ENCODE measurements around the gene MFSD1. TPM values are rescaled to one million over a fixed set of nuclear protein-coding genes. Genes with fewer than 3 reads are reported as not detected.

MFSD1 gene
- total RNA-seq, 1 donor from 2014 or later, result 16.0 TPM

- no peaks in the 10 kb centered on the region for H4K20me1 ChIP-seq (ENCODE audit: low read depth)
Measured at GRCh38 chr3:158781191-158781590, 20.7 kb upstream of the MFSD1 start.

GRCh38 chr3:158781849-158782248 lies 20.0 kb upstream of the MFSD1 start:
- Mint-ChIP-seq H3K27me3 (ENCODE audit: insufficient read depth, low read depth) (no peaks in the 10 kb centered on the region), H3K4me1 (no peaks in the 10 kb centered on the region), H3K27ac (no peak overlapping the region), H3K4me3 (no peak overlapping the region), H3K36me3 (no peaks in the 10 kb centered on the region), H3K9me3 (no peaks in the 10 kb centered on the region)
- Histone ChIP-seq H3K27me3 (no peaks in the 10 kb centered on the region), H3K27ac (no peak overlapping the region), H3K4me3 (no peak overlapping the region), H3K9me3 (ENCODE audit: low read depth) (no peaks in the 10 kb centered on the region), H3K4me1 (no peaks in the 10 kb centered on the region), H3K36me3 (no peaks in the 10 kb centered on the region), H3K79me2 (ENCODE audit: low read depth) (no peaks in the 10 kb centered on the region), H3K4me2 (no peak overlapping the region), H2AFZ (replicated peaks) (no peak overlapping the region), H4K20me1 (ENCODE audit: low read depth) (no peaks in the 10 kb centered on the region), H3K9ac (no peak overlapping the region), H3F3A (ENCODE audit: low read depth) (no peaks in the 10 kb centered on the region)
- TF ChIP-seq CTCF (IDR thresholded peaks at IDR 0.05) (no peak), EZH2phosphoT487 (IDR thresholded peaks at IDR 0.05) (no peak)
- DNase-seq (ENCODE audit: low spot score), result no peak

More at GRCh38 chr3:158781191-158781590, 20.7 kb upstream of the MFSD1 start:
- no peak overlapping the region for H3K27ac Mint-ChIP-seq
- Histone ChIP-seq H3K4me1 (no peaks in the 10 kb centered on the region), H3K4me3 (no peak overlapping the region), H3F3A (ENCODE audit: low read depth) (no peaks in the 10 kb centered on the region), H2AFZ (replicated peaks) (no peak overlapping the region), H3K9me3 (ENCODE audit: low read depth) (no peaks in the 10 kb centered on the region), H3K79me2 (ENCODE audit: low read depth) (no peaks in the 10 kb centered on the region), H3K27ac (no peak overlapping the region), H3K9ac (no peak overlapping the region), H3K36me3 (no peaks in the 10 kb centered on the region), H3K4me2 (no peak overlapping the region), H3K27me3 (no peaks in the 10 kb centered on the region)
- no peaks in the 10 kb centered on the region for H3K4me1 Mint-ChIP-seq
- no peak for DNase-seq (ENCODE audit: low spot score)
- H3K9me3 Mint-ChIP-seq, result no peaks in the 10 kb centered on the region
- H3K36me3 Mint-ChIP-seq, result no peaks in the 10 kb centered on the region
- no peak overlapping the region for H3K4me3 Mint-ChIP-seq
- TF ChIP-seq EZH2 (IDR thresholded peaks at IDR 0.05), result no peak
- TF ChIP-seq CTCF (IDR thresholded peaks at IDR 0.05), result no peak
- no peak for TF ChIP-seq EZH2phosphoT487 (IDR thresholded peaks at IDR 0.05)
- no peaks in the 10 kb centered on the region for H3K27me3 Mint-ChIP-seq (ENCODE audit: insufficient read depth, low read depth)

GRCh38 chr3:158782283-158782989 lies 19.4 kb upstream of the MFSD1 start:
- H3K36me3 ChIP-seq, result no peaks in the 10 kb centered on the region
- Mint-ChIP-seq H3K27ac (no peak overlapping the region), H3K36me3 (no peaks in the 10 kb centered on the region), H3K27me3 (ENCODE audit: insufficient read depth, low read depth) (no peaks in the 10 kb centered on the region), H3K9me3 (no peaks in the 10 kb centered on the region), H3K4me1 (no peaks in the 10 kb centered on the region), H3K4me3 (no peak overlapping the region)
- H3K4me3 ChIP-seq, result no peak overlapping the region
- H3K9me3 ChIP-seq (ENCODE audit: low read depth), result no peaks in the 10 kb centered on the region
- no peaks in the 10 kb centered on the region for H3F3A ChIP-seq (ENCODE audit: low read depth)
- H4K20me1 ChIP-seq (ENCODE audit: low read depth), result no peaks in the 10 kb centered on the region
- H3K4me1 ChIP-seq, result no peaks in the 10 kb centered on the region
- no peak overlapping the region for H3K9ac ChIP-seq
- TF ChIP-seq EZH2phosphoT487 (IDR thresholded peaks at IDR 0.05) (no peak), EZH2 (IDR thresholded peaks at IDR 0.05) (no peak), CTCF (IDR thresholded peaks at IDR 0.05) (no peak)
- no peaks in the 10 kb centered on the region for H3K27me3 ChIP-seq
- H3K4me2 ChIP-seq, result no peak overlapping the region
- no peak overlapping the region for H3K27ac ChIP-seq
- no peak for DNase-seq (ENCODE audit: low spot score)
- H3K79me2 ChIP-seq (ENCODE audit: low read depth), result no peaks in the 10 kb centered on the region
- no peak overlapping the region for H2AFZ ChIP-seq (replicated peaks)
